H9 (cell line): Measurements from ENCODE around the gene TIGD1. TPM values are rescaled to one million over a fixed set of nuclear protein-coding genes. Genes with fewer than 3 reads are reported as not detected.

Experiments
- DNase-seq: peaks from one replicate; pipeline ENCODE4 v3.0.0-alpha.2; 2017
- H2AFZ ChIP-seq: one replicate; pipeline ENCODE4 v1.6.1; 2013; ENCODE audit warnings: mild to moderate bottlenecking, low read length, control low read depth, moderate library complexity
- H2AK5ac ChIP-seq: 2 replicates; pipeline ENCODE4 v1.6.1; 2013; ENCODE audit warnings: low read length, control low read depth, mixed read lengths; ENCODE audit not compliant: insufficient read length
- H2BK120ac ChIP-seq: one replicate; pipeline ENCODE4 v1.6.1; 2013; ENCODE audit warnings: low read depth, mild to moderate bottlenecking, low read length, control low read depth, inconsistent platforms; ENCODE audit not compliant: poor library complexity, severe bottlenecking
- H2BK12ac ChIP-seq: 2 replicates; pipeline ENCODE4 v1.6.1; 2013; ENCODE audit warnings: low read length, control low read depth, mixed read lengths, low read depth; ENCODE audit not compliant: insufficient read length
- H2BK15ac ChIP-seq: 2 replicates; pipeline ENCODE4 v1.6.1; 2013; ENCODE audit warnings: low read depth, low read length, control low read depth
- H2BK20ac ChIP-seq: one replicate; pipeline ENCODE4 v1.6.1; 2013; ENCODE audit warnings: low read depth, mild to moderate bottlenecking, low read length, control low read depth, inconsistent platforms; ENCODE audit not compliant: poor library complexity, severe bottlenecking
- H2BK5ac ChIP-seq: 2 replicates; pipeline ENCODE4 v1.6.1; 2013; ENCODE audit warnings: low read length, control low read depth, mixed read lengths; ENCODE audit not compliant: insufficient read length
- H3K14ac ChIP-seq: 2 replicates; pipeline ENCODE4 v1.6.1; 2013; ENCODE audit warnings: low read length, control low read depth; ENCODE audit not compliant: insufficient read depth
- H3K18ac ChIP-seq: 2 replicates; pipeline ENCODE4 v1.6.1; 2013; ENCODE audit warnings: low read depth, mild to moderate bottlenecking, mixed read lengths, low read length, control low read depth; ENCODE audit not compliant: insufficient read length
- H3K23ac ChIP-seq: 2 replicates; pipeline ENCODE4 v1.6.1; 2013; ENCODE audit warnings: low read length, control low read depth, mixed read lengths, low read depth; ENCODE audit not compliant: insufficient read length
- H3K23me2 ChIP-seq: 2 replicates; pipeline ENCODE4 v1.6.1; 2013; ENCODE audit warnings: low read depth, mild to moderate bottlenecking, mixed read lengths, low read length, control low read depth; ENCODE audit not compliant: insufficient read length, poor library complexity, severe bottlenecking
- H3K27ac ChIP-seq: 2 replicates; pipeline ENCODE4 v1.5.1; 2013; ENCODE audit warnings: low read length, control low read depth, mixed read lengths, low read depth; ENCODE audit not compliant: insufficient read length
- H3K27me3 ChIP-seq: 2 replicates; pipeline ENCODE4 v1.6.1; 2013; ENCODE audit warnings: low read length, control low read depth, inconsistent platforms; ENCODE audit not compliant: insufficient read depth
- H3K4ac ChIP-seq: 2 replicates; pipeline ENCODE4 v1.6.1; 2013; ENCODE audit warnings: low read depth, mild to moderate bottlenecking, control low read depth, inconsistent platforms, low read length, moderate library complexity
- H3K4me1 ChIP-seq: 2 replicates; pipeline ENCODE4 v1.6.1; 2013; ENCODE audit warnings: low read length, control low read depth, inconsistent platforms; ENCODE audit not compliant: insufficient read depth
- H3K4me2 ChIP-seq: 2 replicates; pipeline ENCODE4 v1.6.1; 2013; ENCODE audit warnings: low read length, control low read depth, mixed read lengths; ENCODE audit not compliant: insufficient read length, insufficient read depth
- H3K56ac ChIP-seq: 2 replicates; pipeline ENCODE4 v1.6.1; 2013; ENCODE audit warnings: low read depth, mild to moderate bottlenecking, mixed read lengths, low read length, control low read depth; ENCODE audit not compliant: insufficient read length
- H3K79me1 ChIP-seq: 2 replicates; pipeline ENCODE4 v1.6.1; 2013; ENCODE audit warnings: low read depth, mild to moderate bottlenecking, moderate library complexity, low read length, control low read depth, inconsistent platforms; ENCODE audit not compliant: insufficient read depth, poor library complexity, severe bottlenecking
- H3K79me2 ChIP-seq: 2 replicates; pipeline ENCODE4 v1.6.1; 2013; ENCODE audit warnings: low read length, control low read depth, inconsistent platforms; ENCODE audit not compliant: insufficient read depth
- H3K9ac ChIP-seq: 2 replicates; pipeline ENCODE4 v1.6.1; 2013; ENCODE audit warnings: low read length, control low read depth, mixed read lengths; ENCODE audit not compliant: insufficient read length; ENCODE audit errors: extremely low read depth
- H3K9me3 ChIP-seq: one replicate; pipeline ENCODE4 v1.6.1; 2013; ENCODE audit warnings: low read depth, low read length, inconsistent platforms; ENCODE audit not compliant: control insufficient read depth
- H3T11ph ChIP-seq: one replicate; pipeline ENCODE4 v1.6.1; 2013; ENCODE audit warnings: mild to moderate bottlenecking, low read length, control low read depth, inconsistent platforms
- H4K20me1 ChIP-seq: one replicate; pipeline ENCODE4 v1.6.1; 2013; ENCODE audit not compliant: control insufficient read depth, insufficient read length, insufficient read depth
- H4K5ac ChIP-seq: 2 replicates; pipeline ENCODE4 v1.6.1; 2013; ENCODE audit warnings: low read depth, mild to moderate bottlenecking, mixed read lengths, low read length, control low read depth; ENCODE audit not compliant: insufficient read length
- H4K8ac ChIP-seq: replicated peaks from 2 replicates; pipeline ENCODE4 v1.6.1; 2013; ENCODE audit warnings: low read length, control low read depth, mixed read lengths, low read depth; ENCODE audit not compliant: insufficient read length
- H4K91ac ChIP-seq: 2 replicates; pipeline ENCODE4 v1.6.1; 2013; ENCODE audit warnings: low read depth, mild to moderate bottlenecking, moderate library complexity, mixed read lengths, low read length, control low read depth; ENCODE audit not compliant: insufficient read length
- H3K27ac Mint-ChIP-seq, 3 experiments: 2 replicates in 2 of 3; 3 replicates in 1 of 3; pipeline ENCODE4 v1.8.0; 2020 to 2021; ENCODE audit warnings: mixed read lengths in 3 of 3, mild to moderate bottlenecking in 1 of 3, moderate library complexity in 1 of 3
- H3K27me3 Mint-ChIP-seq: 2 replicates; pipeline ENCODE4 v1.8.0; 2021; ENCODE audit warnings: low read depth, mild to moderate bottlenecking, moderate library complexity, mixed read lengths
- H3K36me3 Mint-ChIP-seq, 3 experiments: 2 replicates in 2 of 3; 3 replicates in 1 of 3; pipeline ENCODE4 v1.8.0; 2020 to 2021; ENCODE audit warnings: low read depth in 3 of 3, mixed read lengths in 3 of 3; ENCODE audit not compliant: insufficient read depth in 1 of 3
- H3K4me1 Mint-ChIP-seq, 2 experiments: 2 replicates each; pipeline ENCODE4 v1.8.0; 2020; ENCODE audit warnings: mixed read lengths in 2 of 2
- H3K4me3 Mint-ChIP-seq, 2 experiments: 2 replicates in 1 of 2; 3 replicates in 1 of 2; pipeline ENCODE4 v1.8.0; 2020 to 2021; ENCODE audit warnings: mild to moderate bottlenecking in 2 of 2, mixed read lengths in 2 of 2, moderate library complexity in 1 of 2
- H3K9me3 Mint-ChIP-seq, 2 experiments: 2 replicates in 1 of 2; 3 replicates in 1 of 2; pipeline ENCODE4 v1.8.0; 2020; ENCODE audit warnings: mild to moderate bottlenecking in 2 of 2, mixed read lengths in 2 of 2, moderate library complexity in 1 of 2
- WGBS: extraction: QIAGEN DNeasy Blood & Tissue Kit; methylation state at CpG from one replicate; pipeline ENCODE4 v1.1.7; 2013; ENCODE audit warnings: missing lambda C conversion rate, low lambda C conversion rate, mixed read lengths; ENCODE audit not compliant: insufficient read length; ENCODE audit errors: extremely low coverage; 5-methylcytosine and 5-hydroxymethylcytosine counted together
- total RNA-seq: library from RNA; stranded (reverse); gene quantifications from 2 replicates; pipeline ENCODE4 v1.2.1, GENCODE V29; 2021
- TF ChIP-seq, protein P1 (sequence below): fragments of 200-600 bp; sonication (generic); conservative IDR thresholded peaks from 3 replicates; pipeline ENCODE4 v1.8.0; 2021; ENCODE audit warnings: antibody characterized with exemption, mild to moderate bottlenecking

TIGD1 gene
- total RNA-seq, 1 experiment from 2014 or later: 6.3 TPM

GRCh38 chr2:232547991-232548390, 2.4 kb downstream of the TIGD1 start:
- H3K9ac ChIP-seq: no peak overlapping the region
- H3K4me1 Mint-ChIP-seq: peaks cover 12 to 16% of the 10 kb centered on the region in 2 experiments
- H2BK12ac ChIP-seq: no peak overlapping the region
- H3K27me3 Mint-ChIP-seq: no peaks in the 10 kb centered on the region
- H3K27ac Mint-ChIP-seq: no peak overlapping the region
- no peak overlapping the region for H4K8ac ChIP-seq
- peaks cover 17 to 18% of the 10 kb centered on the region in 2 experiments for H3K9me3 Mint-ChIP-seq
- H3K56ac ChIP-seq: no peak overlapping the region
- no peak overlapping the region for H3K4me2 ChIP-seq
- peaks cover 9% of the 10 kb centered on the region for H3K23me2 ChIP-seq
- no peak overlapping the region for H3K27ac ChIP-seq
- DNase-seq: no peak
- H2BK20ac ChIP-seq: no peak overlapping the region
- H3K9me3 ChIP-seq: no peaks in the 10 kb centered on the region
- no peak overlapping the region for H4K5ac ChIP-seq
- H3T11ph ChIP-seq: no peak overlapping the region
- H3K14ac ChIP-seq: no peak overlapping the region
- no CpG with 5 or more reads among the region's 6 CpGs for WGBS
- H3K79me1 ChIP-seq: peaks cover 2% of the 10 kb centered on the region
- no peak overlapping the region for H2BK15ac ChIP-seq
- TF ChIP-seq, protein P1, sequence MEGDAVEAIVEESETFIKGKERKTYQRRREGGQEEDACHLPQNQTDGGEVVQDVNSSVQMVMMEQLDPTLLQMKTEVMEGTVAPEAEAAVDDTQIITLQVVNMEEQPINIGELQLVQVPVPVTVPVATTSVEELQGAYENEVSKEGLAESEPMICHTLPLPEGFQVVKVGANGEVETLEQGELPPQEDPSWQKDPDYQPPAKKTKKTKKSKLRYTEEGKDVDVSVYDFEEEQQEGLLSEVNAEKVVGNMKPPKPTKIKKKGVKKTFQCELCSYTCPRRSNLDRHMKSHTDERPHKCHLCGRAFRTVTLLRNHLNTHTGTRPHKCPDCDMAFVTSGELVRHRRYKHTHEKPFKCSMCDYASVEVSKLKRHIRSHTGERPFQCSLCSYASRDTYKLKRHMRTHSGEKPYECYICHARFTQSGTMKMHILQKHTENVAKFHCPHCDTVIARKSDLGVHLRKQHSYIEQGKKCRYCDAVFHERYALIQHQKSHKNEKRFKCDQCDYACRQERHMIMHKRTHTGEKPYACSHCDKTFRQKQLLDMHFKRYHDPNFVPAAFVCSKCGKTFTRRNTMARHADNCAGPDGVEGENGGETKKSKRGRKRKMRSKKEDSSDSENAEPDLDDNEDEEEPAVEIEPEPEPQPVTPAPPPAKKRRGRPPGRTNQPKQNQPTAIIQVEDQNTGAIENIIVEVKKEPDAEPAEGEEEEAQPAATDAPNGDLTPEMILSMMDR: no peak
- no peaks in the 10 kb centered on the region for H3K27me3 ChIP-seq
- no peak overlapping the region for H2BK5ac ChIP-seq
- no peaks in the 10 kb centered on the region for H4K20me1 ChIP-seq
- no peak overlapping the region for H3K18ac ChIP-seq
- no peak overlapping the region for H3K4ac ChIP-seq
- H4K91ac ChIP-seq: no peak overlapping the region
- peaks cover 35 to 43% (median 37%) of the 10 kb centered on the region in 3 experiments for H3K36me3 Mint-ChIP-seq
- H2BK120ac ChIP-seq: no peak overlapping the region
- H3K4me1 ChIP-seq: no peaks in the 10 kb centered on the region; the same call in 1 of the 2 replicates
- no peak overlapping the region for H2AFZ ChIP-seq
- H3K4me3 Mint-ChIP-seq: no peak overlapping the region
- no peak overlapping the region for H3K23ac ChIP-seq
- no peak overlapping the region for H2AK5ac ChIP-seq
- peaks cover 8% of the 10 kb centered on the region; the same call in 1 of the 2 replicates for H3K79me2 ChIP-seq
